Liver (tissue), 9 donors: ENCODE measurements around the gene NUDT14. TPM values are rescaled to one million over a fixed set of nuclear protein-coding genes. Genes with fewer than 3 reads are reported as not detected.

Source experiments
- DNase-seq: peaks from one replicate; pipeline ENCODE4 v3.0.0-alpha.2; 2017; ENCODE audit warnings: low spot score
- H3K27ac ChIP-seq, 2 donors: one replicate each; pipeline ENCODE4 v1.7.0; 2013; ENCODE audit warnings: inconsistent platforms in 2 of 2, low read length in 2 of 2, control low read depth in 1 of 2, low read depth in 1 of 2, mild to moderate bottlenecking in 1 of 2
- H3K27me3 ChIP-seq, 4 donors: one replicate each; pipeline versions ENCODE4 v1.6.1 to v1.7.0; 2013; ENCODE audit warnings: low read length in 3 of 4, inconsistent platforms in 1 of 4, mild to moderate bottlenecking in 1 of 4, moderate library complexity in 1 of 4; ENCODE audit not compliant: control insufficient read depth in 4 of 4, insufficient read depth in 4 of 4
- H3K36me3 ChIP-seq, 4 donors: one replicate each; pipeline versions ENCODE4 v1.6.1 to v1.7.0; 2013; ENCODE audit warnings: low read length in 3 of 4, mild to moderate bottlenecking in 3 of 4, low read depth in 1 of 4, moderate library complexity in 1 of 4; ENCODE audit not compliant: control insufficient read depth in 4 of 4, insufficient read depth in 3 of 4
- H3K4me1 ChIP-seq, 4 donors: one replicate each; pipeline versions ENCODE4 v1.6.1 to v1.7.0; 2013; ENCODE audit warnings: low read length in 3 of 4, mild to moderate bottlenecking in 3 of 4, moderate library complexity in 1 of 4; ENCODE audit not compliant: control insufficient read depth in 4 of 4, insufficient read depth in 4 of 4
- H3K4me3 ChIP-seq, 3 donors: one replicate each; pipeline versions ENCODE4 v1.6.1 to v1.7.0; 2013; ENCODE audit warnings: low read length in 3 of 3, control low read depth in 1 of 3, low read depth in 1 of 3, mild to moderate bottlenecking in 1 of 3
- H3K9ac ChIP-seq, 2 donors: one replicate each; pipeline ENCODE4 v1.7.0; 2013; ENCODE audit warnings: low read length in 2 of 2, mild to moderate bottlenecking in 2 of 2, moderate library complexity in 2 of 2, control low read depth in 1 of 2, low read depth in 1 of 2
- H3K9me3 ChIP-seq, 4 donors: one replicate each; pipeline versions ENCODE4 v1.6.1 to v1.7.0; 2013; ENCODE audit warnings: low read length in 3 of 4; ENCODE audit not compliant: control insufficient read depth in 4 of 4
- FOXA1 ChIP-seq: IDR thresholded peaks from 2 replicates; pipeline ENCODE4 v1.6.1; 2016; ENCODE audit warnings: antibody characterized with exemption
- FOXA2 ChIP-seq: IDR thresholded peaks from 2 replicates; pipeline ENCODE4 v1.6.1; 2016; ENCODE audit warnings: antibody characterized with exemption
- GABPA ChIP-seq, 2 donors: IDR thresholded peaks in 1 of 2; conservative IDR thresholded peaks in 1 of 2; 2 replicates each; pipeline ENCODE4 v1.6.1; 2016; ENCODE audit warnings: antibody characterized with exemption in 2 of 2, mild to moderate bottlenecking in 1 of 2, moderate library complexity in 1 of 2
- HNF4A ChIP-seq, 2 donors: conservative IDR thresholded peaks; 2 replicates each; pipeline ENCODE4 v1.6.1; 2016; ENCODE audit warnings: antibody characterized with exemption in 2 of 2, mild to moderate bottlenecking in 2 of 2
- HNF4G ChIP-seq: IDR thresholded peaks from 2 replicates; pipeline ENCODE4 v1.6.1; 2016; ENCODE audit warnings: antibody characterized with exemption
- JUND ChIP-seq, 2 donors: IDR thresholded peaks; 2 replicates each; pipeline ENCODE4 v1.6.1; 2016; ENCODE audit warnings: antibody characterized with exemption in 2 of 2
- NR2F2 ChIP-seq: IDR thresholded peaks from 2 replicates; pipeline ENCODE4 v1.6.1; 2016; ENCODE audit warnings: antibody characterized with exemption
- RAD21 ChIP-seq, 2 donors: IDR thresholded peaks; 2 replicates each; pipeline ENCODE4 v1.6.1; 2016; ENCODE audit warnings: antibody characterized with exemption in 2 of 2, mild to moderate bottlenecking in 2 of 2
- RXRA ChIP-seq, 2 donors: IDR thresholded peaks; 2 replicates each; pipeline ENCODE4 v1.6.1; 2017 to 2018; ENCODE audit warnings: antibody characterized with exemption in 2 of 2, mild to moderate bottlenecking in 1 of 2
- SP1 ChIP-seq: IDR thresholded peaks from 2 replicates; pipeline ENCODE4 v1.6.1; 2018; ENCODE audit warnings: antibody characterized with exemption, mild to moderate bottlenecking
- YY1 ChIP-seq: IDR thresholded peaks from 2 replicates; pipeline ENCODE4 v1.6.1; 2016; ENCODE audit warnings: antibody characterized with exemption, mild to moderate bottlenecking
- WGBS: extraction: QIAGEN DNeasy Blood & Tissue Kit; methylation state at CpG from one replicate; pipeline ENCODE4 v1.1.7; 2013; 5-methylcytosine and 5-hydroxymethylcytosine counted together
- polyA plus RNA-seq, 2 donors: library from polyadenylated mRNA; stranded (reverse) in 1 of 2; unstranded in 1 of 2; fragments of 200-250 nt in 1 of 2; fragments of >200 nt in 1 of 2; fragmentation: Nextera tagmentation in 1 of 2; extraction: Ambion mirVana in 1 of 2; gene quantifications; one replicate each; pipeline versions ENCODE4 v1.2.1 to v1.2.3, GENCODE V29; 2013 to 2015
- total RNA-seq, 2 donors: library from RNA; depleted of rRNA; stranded (reverse); fragments of >200 nt; gene quantifications; one replicate each; pipeline ENCODE4 v1.2.3, GENCODE V29; 2014
- TF ChIP-seq, protein P1 (sequence below): IDR thresholded peaks from 2 replicates; pipeline ENCODE4 v1.6.1; 2016; ENCODE audit warnings: antibody characterized with exemption, mild to moderate bottlenecking
- TF ChIP-seq, protein P2 (sequence below): IDR thresholded peaks from 2 replicates; pipeline ENCODE4 v1.6.1; 2016; ENCODE audit warnings: antibody characterized with exemption
- TF ChIP-seq, protein P3 (sequence below): fragments of 150-350 bp; IDR thresholded peaks from 2 replicates; pipeline ENCODE4 v1.5.1; 2017; ENCODE audit warnings: improper control_type of control experiment, low read depth, low read length; ENCODE audit not compliant: missing input control
- TF ChIP-seq, protein P4 (sequence below): IDR thresholded peaks from 2 replicates; pipeline ENCODE4 v1.6.1; 2016; ENCODE audit warnings: antibody characterized with exemption
- TF ChIP-seq, protein P5 (sequence below): IDR thresholded peaks from 2 replicates; pipeline ENCODE4 v1.6.1; 2016; ENCODE audit warnings: antibody characterized with exemption
- donor health status: healthy.
- donor health status: healthy.
- donor health status: healthy.
- donor health status: healthy.
- donor health status: healthy.

Gene NUDT14
- total and polyA plus RNA-seq, 4 donors, result 3.8 to 24.2 (median 8.0) TPM

DNA sequence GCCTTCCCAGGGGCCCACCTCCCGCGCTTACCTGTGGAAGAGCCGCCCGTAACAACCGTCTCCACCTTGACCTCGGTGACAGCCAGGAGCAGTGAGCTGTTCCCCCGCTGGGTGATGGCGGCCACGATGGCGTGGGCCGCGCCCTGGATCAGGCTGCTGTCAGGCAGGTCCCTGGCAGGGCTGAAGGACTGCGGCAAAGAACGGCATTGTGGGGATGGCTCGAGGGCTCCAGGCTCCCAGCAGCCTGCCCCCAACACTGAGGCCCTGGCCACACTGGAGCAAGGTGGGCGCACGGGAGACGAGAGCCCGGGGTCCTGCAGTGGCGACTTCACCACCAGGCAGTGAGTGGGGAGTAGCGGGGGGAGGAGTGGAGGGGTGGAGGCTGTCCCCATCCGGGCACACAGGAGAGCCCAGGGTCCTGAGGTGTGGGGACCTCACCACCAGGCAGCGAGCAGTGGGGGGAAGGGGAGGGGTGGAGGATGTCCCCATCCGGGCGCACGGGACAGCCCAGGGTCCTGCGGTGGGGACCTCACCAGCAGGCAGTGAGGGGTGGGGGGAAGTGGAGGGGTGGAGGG lies 37.6 kb downstream of the NUDT14 start:
- H3K9ac ChIP-seq, result no peak overlapping the region
- no peak for DNase-seq
- no peaks in the 10 kb centered on the region for H3K27me3 ChIP-seq
- no peak for TF ChIP-seq FOXA1
- TF ChIP-seq YY1, result no peak
- H3K4me3 ChIP-seq, result no peak overlapping the region
- WGBS, result 95% methylated on average over 27 of the region's 27 CpGs
- peaks cover 0 to 10% (median 3%) of the 10 kb centered on the region in 4 donors for H3K9me3 ChIP-seq
- no peaks in the 10 kb centered on the region for H3K36me3 ChIP-seq
- no peaks in the 10 kb centered on the region for H3K4me1 ChIP-seq
- no peak overlapping the region for H3K27ac ChIP-seq

DNA sequence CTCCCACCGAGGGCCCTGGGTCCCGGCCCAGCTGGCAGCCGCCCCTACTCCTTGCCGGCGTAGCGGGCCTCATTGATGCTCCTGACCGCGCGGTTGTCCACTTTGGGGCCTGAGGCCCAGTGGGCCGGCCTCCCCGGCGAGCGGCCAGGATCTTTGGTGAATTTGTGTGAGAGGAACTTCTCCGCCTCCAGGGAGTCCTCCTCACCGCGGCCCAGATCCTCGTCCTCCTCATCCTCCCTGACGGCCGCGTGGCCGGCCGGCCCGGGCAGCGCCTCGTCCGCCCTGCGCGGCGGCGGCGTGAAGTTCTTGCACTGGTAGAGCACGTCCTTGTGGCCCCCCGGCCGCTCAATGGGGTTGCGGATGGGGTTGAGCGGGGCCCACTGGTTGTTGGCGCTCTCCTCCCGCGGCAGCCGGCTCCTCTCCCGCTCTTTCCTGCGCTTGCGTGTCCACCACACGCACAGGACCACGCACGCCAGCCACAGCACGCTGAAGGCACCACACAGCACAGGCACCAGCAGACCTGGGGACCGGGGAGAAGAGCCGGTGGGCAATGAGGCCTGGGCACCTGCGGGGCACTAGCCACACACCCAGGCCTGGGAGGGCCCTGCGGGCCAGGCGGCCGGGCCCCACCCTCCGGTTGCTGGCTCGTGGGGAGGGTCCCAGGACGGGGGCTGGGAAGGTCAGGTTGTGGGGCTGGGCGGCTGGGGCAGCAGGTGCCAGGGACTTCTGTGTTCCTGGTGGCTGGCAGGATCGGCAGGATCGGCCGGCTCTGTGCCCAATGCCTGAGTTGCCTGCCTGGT lies 38.3 kb downstream of the NUDT14 start:
- no peak overlapping the region for H3K27ac ChIP-seq
- no peak for DNase-seq
- no peak for TF ChIP-seq JUND (IDR thresholded peaks at IDR 0.05)
- TF ChIP-seq FOXA2, result no peak
- TF ChIP-seq, protein P1, sequence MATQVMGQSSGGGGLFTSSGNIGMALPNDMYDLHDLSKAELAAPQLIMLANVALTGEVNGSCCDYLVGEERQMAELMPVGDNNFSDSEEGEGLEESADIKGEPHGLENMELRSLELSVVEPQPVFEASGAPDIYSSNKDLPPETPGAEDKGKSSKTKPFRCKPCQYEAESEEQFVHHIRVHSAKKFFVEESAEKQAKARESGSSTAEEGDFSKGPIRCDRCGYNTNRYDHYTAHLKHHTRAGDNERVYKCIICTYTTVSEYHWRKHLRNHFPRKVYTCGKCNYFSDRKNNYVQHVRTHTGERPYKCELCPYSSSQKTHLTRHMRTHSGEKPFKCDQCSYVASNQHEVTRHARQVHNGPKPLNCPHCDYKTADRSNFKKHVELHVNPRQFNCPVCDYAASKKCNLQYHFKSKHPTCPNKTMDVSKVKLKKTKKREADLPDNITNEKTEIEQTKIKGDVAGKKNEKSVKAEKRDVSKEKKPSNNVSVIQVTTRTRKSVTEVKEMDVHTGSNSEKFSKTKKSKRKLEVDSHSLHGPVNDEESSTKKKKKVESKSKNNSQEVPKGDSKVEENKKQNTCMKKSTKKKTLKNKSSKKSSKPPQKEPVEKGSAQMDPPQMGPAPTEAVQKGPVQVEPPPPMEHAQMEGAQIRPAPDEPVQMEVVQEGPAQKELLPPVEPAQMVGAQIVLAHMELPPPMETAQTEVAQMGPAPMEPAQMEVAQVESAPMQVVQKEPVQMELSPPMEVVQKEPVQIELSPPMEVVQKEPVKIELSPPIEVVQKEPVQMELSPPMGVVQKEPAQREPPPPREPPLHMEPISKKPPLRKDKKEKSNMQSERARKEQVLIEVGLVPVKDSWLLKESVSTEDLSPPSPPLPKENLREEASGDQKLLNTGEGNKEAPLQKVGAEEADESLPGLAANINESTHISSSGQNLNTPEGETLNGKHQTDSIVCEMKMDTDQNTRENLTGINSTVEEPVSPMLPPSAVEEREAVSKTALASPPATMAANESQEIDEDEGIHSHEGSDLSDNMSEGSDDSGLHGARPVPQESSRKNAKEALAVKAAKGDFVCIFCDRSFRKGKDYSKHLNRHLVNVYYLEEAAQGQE, result no peak
- TF ChIP-seq, protein P2, sequence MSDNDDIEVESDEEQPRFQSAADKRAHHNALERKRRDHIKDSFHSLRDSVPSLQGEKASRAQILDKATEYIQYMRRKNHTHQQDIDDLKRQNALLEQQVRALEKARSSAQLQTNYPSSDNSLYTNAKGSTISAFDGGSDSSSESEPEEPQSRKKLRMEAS, result no peak
- no peak for TF ChIP-seq NR2F2
- TF ChIP-seq, protein P3, sequence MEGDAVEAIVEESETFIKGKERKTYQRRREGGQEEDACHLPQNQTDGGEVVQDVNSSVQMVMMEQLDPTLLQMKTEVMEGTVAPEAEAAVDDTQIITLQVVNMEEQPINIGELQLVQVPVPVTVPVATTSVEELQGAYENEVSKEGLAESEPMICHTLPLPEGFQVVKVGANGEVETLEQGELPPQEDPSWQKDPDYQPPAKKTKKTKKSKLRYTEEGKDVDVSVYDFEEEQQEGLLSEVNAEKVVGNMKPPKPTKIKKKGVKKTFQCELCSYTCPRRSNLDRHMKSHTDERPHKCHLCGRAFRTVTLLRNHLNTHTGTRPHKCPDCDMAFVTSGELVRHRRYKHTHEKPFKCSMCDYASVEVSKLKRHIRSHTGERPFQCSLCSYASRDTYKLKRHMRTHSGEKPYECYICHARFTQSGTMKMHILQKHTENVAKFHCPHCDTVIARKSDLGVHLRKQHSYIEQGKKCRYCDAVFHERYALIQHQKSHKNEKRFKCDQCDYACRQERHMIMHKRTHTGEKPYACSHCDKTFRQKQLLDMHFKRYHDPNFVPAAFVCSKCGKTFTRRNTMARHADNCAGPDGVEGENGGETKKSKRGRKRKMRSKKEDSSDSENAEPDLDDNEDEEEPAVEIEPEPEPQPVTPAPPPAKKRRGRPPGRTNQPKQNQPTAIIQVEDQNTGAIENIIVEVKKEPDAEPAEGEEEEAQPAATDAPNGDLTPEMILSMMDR, result no peak
- TF ChIP-seq RAD21 (IDR thresholded peaks at IDR 0.05), result no peak
- no peak for TF ChIP-seq HNF4A (conservative IDR thresholded peaks at IDR 0.05)
- no peak for TF ChIP-seq GABPA (IDR thresholded peaks at IDR 0.05 in 1 of 2, conservative IDR thresholded peaks at IDR 0.05 in 1 of 2)
- TF ChIP-seq HNF4G, result no peak
- TF ChIP-seq, protein P4, sequence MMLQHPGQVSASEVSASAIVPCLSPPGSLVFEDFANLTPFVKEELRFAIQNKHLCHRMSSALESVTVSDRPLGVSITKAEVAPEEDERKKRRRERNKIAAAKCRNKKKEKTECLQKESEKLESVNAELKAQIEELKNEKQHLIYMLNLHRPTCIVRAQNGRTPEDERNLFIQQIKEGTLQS, result no peak
- TF ChIP-seq RXRA (IDR thresholded peaks at IDR 0.05), result no peak
- no peak for TF ChIP-seq FOXA1
- TF ChIP-seq SP1, result no peak
- TF ChIP-seq, protein P5, sequence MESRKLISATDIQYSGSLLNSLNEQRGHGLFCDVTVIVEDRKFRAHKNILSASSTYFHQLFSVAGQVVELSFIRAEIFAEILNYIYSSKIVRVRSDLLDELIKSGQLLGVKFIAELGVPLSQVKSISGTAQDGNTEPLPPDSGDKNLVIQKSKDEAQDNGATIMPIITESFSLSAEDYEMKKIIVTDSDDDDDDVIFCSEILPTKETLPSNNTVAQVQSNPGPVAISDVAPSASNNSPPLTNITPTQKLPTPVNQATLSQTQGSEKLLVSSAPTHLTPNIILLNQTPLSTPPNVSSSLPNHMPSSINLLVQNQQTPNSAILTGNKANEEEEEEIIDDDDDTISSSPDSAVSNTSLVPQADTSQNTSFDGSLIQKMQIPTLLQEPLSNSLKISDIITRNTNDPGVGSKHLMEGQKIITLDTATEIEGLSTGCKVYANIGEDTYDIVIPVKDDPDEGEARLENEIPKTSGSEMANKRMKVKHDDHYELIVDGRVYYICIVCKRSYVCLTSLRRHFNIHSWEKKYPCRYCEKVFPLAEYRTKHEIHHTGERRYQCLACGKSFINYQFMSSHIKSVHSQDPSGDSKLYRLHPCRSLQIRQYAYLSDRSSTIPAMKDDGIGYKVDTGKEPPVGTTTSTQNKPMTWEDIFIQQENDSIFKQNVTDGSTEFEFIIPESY, result no peak
- H3K36me3 ChIP-seq, result no peaks in the 10 kb centered on the region
- H3K9ac ChIP-seq, result no peak overlapping the region
- no peak overlapping the region for H3K4me3 ChIP-seq
- peaks cover 0 to 10% (median 3%) of the 10 kb centered on the region in 4 donors for H3K9me3 ChIP-seq
- WGBS, result 96% methylated on average over 60 of the region's 60 CpGs
- no peaks in the 10 kb centered on the region for H3K4me1 ChIP-seq
- no peaks in the 10 kb centered on the region for H3K27me3 ChIP-seq
